Measurements from ENCODE around the gene OLA1. TPM values are rescaled to one million over a fixed set of nuclear protein-coding genes. Genes with fewer than 3 reads are reported as not detected.
A peak's percentile ranks its signal among the peaks of the same experiment; 100 is the strongest.

The OLA1 gene
- total and polyA plus RNA-seq, 9 of the 15 experiments (the other 6 are each of a cell fraction or from before 2014, with no cell fraction given) = 208 to 353 (median 225) TPM

DNA sequence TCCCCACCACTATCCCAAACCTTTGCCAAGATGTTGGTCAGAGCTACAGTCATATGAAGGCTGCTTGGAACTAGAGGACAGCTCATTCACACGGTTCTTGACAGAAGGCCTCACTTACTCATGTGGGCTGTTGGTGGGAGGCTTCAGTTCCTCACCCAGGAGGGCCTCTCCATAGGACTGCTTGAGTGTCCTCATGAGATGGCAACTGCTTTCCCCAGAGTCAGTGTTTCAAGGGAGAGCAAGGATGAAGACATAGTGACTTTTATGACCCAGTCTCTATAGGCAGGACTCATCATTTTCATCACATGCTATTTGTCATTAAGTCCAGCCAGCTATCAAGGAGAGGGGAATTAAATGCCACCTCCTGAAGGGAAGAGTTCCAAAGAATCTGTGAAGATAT, 33.4 kb upstream of the OLA1 start:
- peaks cover 19 to 21% of the 10 kb centered on the region in 2 experiments for H3K27me3 ChIP-seq (ENCODE audit: control insufficient read depth in 2 of 2, insufficient read depth in 2 of 2, low read length in 2 of 2)
- H3K36me3 ChIP-seq (ENCODE audit: control insufficient read depth, insufficient read depth, low read length) = no peaks in the 10 kb centered on the region
- no peak overlapping the region for H3K9ac ChIP-seq (ENCODE audit: insufficient read depth in 1 of 2, low read depth in 2 of 2, low read length in 2 of 2)
- no peaks in the 10 kb centered on the region for H3K4me1 ChIP-seq (replicated peaks in 1 of 2; ENCODE audit: control insufficient read depth in 2 of 2, insufficient read depth in 2 of 2, low read length in 2 of 2)
- intact Hi-C loops (cut with micrococcal nuclease) = no loop called here
- H3K4me2 ChIP-seq (ENCODE audit: insufficient read depth, low read length) = no peak overlapping the region
- H3K4me3 ChIP-seq = no peak overlapping the region
- no peak for DNase-seq (ENCODE audit: extremely low read depth in 1 of 4, low spot score in 3 of 4)
- H3K9me1 ChIP-seq (ENCODE audit: control insufficient read depth, insufficient read depth, low read length) = no peaks in the 10 kb centered on the region
- POLR2A ChIA-PET = interaction anchor here (0.6 kb wide), 1 partner anchor 274 kb away, joined by 3 read pairs; no protein-coding TSS in a partner anchor
- no peaks in the 10 kb centered on the region for H3K79me2 ChIP-seq (ENCODE audit: control insufficient read depth, insufficient read depth, low read length)
- H4K20me1 ChIP-seq (replicated peaks; ENCODE audit: control insufficient read depth, insufficient read depth, low read length) = no peaks in the 10 kb centered on the region
- H2AFZ ChIP-seq (ENCODE audit: low read depth, low read length) = no peak overlapping the region
- in situ Hi-C loops (cut with MboI) = no loop called here
- ATAC-seq = peak; percentile 45
- 0% methylated on average over 1 of the region's 1 CpG for WGBS (ENCODE audit: insufficient coverage, low coverage, missing lambda C conversion rate)
- 0 out of 2 replicates have a peak, but pooled peaks cover 3% of the 10 kb centered on the region for H3K9me3 ChIP-seq (replicated peaks; ENCODE audit: control insufficient read depth, insufficient read depth, low read depth, low read length)
- no peak overlapping the region for H3K27ac ChIP-seq (ENCODE audit: extremely low read depth, low read depth, low read length)
- no peak for FAIRE-seq
- BruUV-seq (replicated peaks) = no TSS peak
- CTCF ChIA-PET (ENCODE audit: low intra/inter-chr PET ratio) = no interaction called here
- TF ChIP-seq ILK (tag; IDR thresholded peaks at IDR 0.05; ENCODE audit: borderline replicate concordance, low read depth) (no peak), PHF8 (IDR thresholded peaks at IDR 0.05; ENCODE audit: borderline replicate concordance, low read length) (no peak), ARID1B (IDR thresholded peaks at IDR 0.05) (no peak), OTX1 (CRISPR knock-in tag; IDR thresholded peaks at IDR 0.05) (no peak), EP400 (IDR thresholded peaks at IDR 0.05) (no peak)

DNA sequence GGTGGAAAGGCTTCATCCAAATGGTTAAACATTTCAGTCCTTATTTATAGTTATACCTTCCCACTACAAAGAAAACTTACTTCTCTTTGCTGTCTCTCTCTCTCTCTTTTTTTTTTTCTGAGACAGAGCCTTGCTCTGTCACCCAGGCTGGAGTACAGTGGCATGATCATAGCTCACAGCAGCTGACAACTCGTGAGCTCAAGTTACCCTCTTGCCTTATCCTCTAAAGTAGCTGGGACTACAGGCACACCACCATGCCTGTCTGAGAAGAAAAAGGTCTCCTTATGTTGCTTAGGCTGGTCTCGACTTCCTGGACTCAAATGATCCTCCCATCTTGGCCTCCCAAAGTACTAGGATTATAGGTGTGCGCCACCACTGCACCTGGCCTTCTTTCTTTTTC, 32.3 kb upstream of the OLA1 start:
- Histone ChIP-seq H3K27me3 (ENCODE audit: control insufficient read depth in 2 of 2, insufficient read depth in 2 of 2, low read length in 2 of 2) (peaks cover 21 to 26% of the 10 kb centered on the region in 2 experiments), H3K4me2 (ENCODE audit: insufficient read depth, low read length) (no peak overlapping the region), H4K20me1 (replicated peaks; ENCODE audit: control insufficient read depth, insufficient read depth, low read length) (no peaks in the 10 kb centered on the region), H3K36me3 (ENCODE audit: control insufficient read depth, insufficient read depth, low read length) (no peaks in the 10 kb centered on the region), H2AFZ (ENCODE audit: low read depth, low read length) (no peak overlapping the region), H3K4me3 (no peak overlapping the region), H3K27ac (ENCODE audit: extremely low read depth, low read depth, low read length) (no peak overlapping the region), H3K9me1 (ENCODE audit: control insufficient read depth, insufficient read depth, low read length) (no peaks in the 10 kb centered on the region), H3K4me1 (replicated peaks in 1 of 2; ENCODE audit: control insufficient read depth in 2 of 2, insufficient read depth in 2 of 2, low read length in 2 of 2) (no peaks in the 10 kb centered on the region), H3K9me3 (replicated peaks; ENCODE audit: control insufficient read depth, insufficient read depth, low read depth, low read length) (0 out of 2 replicates have a peak, but pooled peaks cover 3% of the 10 kb centered on the region), H3K9ac (ENCODE audit: insufficient read depth in 1 of 2, low read depth in 2 of 2, low read length in 2 of 2) (no peak overlapping the region), H3K79me2 (ENCODE audit: control insufficient read depth, insufficient read depth, low read length) (no peaks in the 10 kb centered on the region)
- 6% methylated on average over 3 of the region's 3 CpGs for WGBS (ENCODE audit: insufficient coverage, low coverage, missing lambda C conversion rate)
- ATAC-seq (no peak), DNase-seq (ENCODE audit: extremely low read depth in 1 of 4, low spot score in 3 of 4) (no peak), FAIRE-seq (no peak)
- ChIA-PET POLR2A (no interaction called here), CTCF (ENCODE audit: low intra/inter-chr PET ratio) (no interaction called here)
- intact Hi-C loops (cut with micrococcal nuclease) = no loop called here
- in situ Hi-C loops (cut with MboI) = no loop called here
- BruUV-seq (replicated peaks) = no TSS peak
- TF ChIP-seq EP400 (IDR thresholded peaks at IDR 0.05) = no peak
- TF ChIP-seq ZNF263 (CRISPR knock-in tag; IDR thresholded peaks at IDR 0.05; ENCODE audit: borderline replicate concordance) = no peak
- TF ChIP-seq, protein P1, sequence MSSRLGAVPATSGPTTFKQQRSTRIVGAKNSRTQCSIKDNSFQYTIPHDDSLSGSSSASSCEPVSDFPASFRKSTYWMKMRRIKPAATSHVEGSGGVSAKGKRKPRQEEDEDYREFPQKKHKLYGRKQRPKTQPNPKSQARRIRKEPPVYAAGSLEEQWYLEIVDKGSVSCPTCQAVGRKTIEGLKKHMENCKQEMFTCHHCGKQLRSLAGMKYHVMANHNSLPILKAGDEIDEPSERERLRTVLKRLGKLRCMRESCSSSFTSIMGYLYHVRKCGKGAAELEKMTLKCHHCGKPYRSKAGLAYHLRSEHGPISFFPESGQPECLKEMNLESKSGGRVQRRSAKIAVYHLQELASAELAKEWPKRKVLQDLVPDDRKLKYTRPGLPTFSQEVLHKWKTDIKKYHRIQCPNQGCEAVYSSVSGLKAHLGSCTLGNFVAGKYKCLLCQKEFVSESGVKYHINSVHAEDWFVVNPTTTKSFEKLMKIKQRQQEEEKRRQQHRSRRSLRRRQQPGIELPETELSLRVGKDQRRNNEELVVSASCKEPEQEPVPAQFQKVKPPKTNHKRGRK (tag; IDR thresholded peaks at IDR 0.05) = no peak
- no peak for TF ChIP-seq U2AF2 (optimal IDR thresholded peaks at IDR 0.05; ENCODE audit: low read depth, low read length)
- no peak for TF ChIP-seq ZFPM2 (CRISPR knock-in tag; IDR thresholded peaks at IDR 0.05)
- no peak for TF ChIP-seq ILK (tag; IDR thresholded peaks at IDR 0.05; ENCODE audit: borderline replicate concordance, low read depth)
- TF ChIP-seq, protein P2, sequence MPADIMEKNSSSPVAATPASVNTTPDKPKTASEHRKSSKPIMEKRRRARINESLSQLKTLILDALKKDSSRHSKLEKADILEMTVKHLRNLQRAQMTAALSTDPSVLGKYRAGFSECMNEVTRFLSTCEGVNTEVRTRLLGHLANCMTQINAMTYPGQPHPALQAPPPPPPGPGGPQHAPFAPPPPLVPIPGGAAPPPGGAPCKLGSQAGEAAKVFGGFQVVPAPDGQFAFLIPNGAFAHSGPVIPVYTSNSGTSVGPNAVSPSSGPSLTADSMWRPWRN (IDR thresholded peaks at IDR 0.05; ENCODE audit: low read depth) = no peak
- TF ChIP-seq THRAP3 (IDR thresholded peaks at IDR 0.05; ENCODE audit: borderline replicate concordance) = no peak
- no peak for TF ChIP-seq HNRNPLL (IDR thresholded peaks at IDR 0.05; ENCODE audit: low read depth, low read length, poor library complexity, severe bottlenecking)
- TF ChIP-seq KDM5B (IDR thresholded peaks at IDR 0.05; ENCODE audit: insufficient replicate concordance, low read depth, low read length) = no peak
- TF ChIP-seq ETS2 (tag; IDR thresholded peaks at IDR 0.05; ENCODE audit: borderline replicate concordance, poor library complexity, severe bottlenecking) = no peak

Data from K562 (cell line).